Stimulated activated CD8-positive, alpha-beta memory T cell treated with anti-CD3 and anti-CD28 coated beads, Interleukin-15, amount 100 ng/mL, for 4 hours (primary cell): Measurements from ENCODE around the gene CORO2A.

ENCODE experiments used
- DNase-seq, 2 donors: peaks; one replicate each; pipeline ENCODE4 v3.0.0-alpha.2; 2020; ENCODE audit warnings: low read depth in 2 of 2

CORO2A gene

GRCh38 chr9:98192503-98193335, at the start of gene CORO2A:
TSS of gene CORO2A (minus strand) at chr9:98192637. CDS start at chr9:98157660, 34,977 bp downstream.
- DNase-seq: peak; percentile 40 to 54

DNA sequence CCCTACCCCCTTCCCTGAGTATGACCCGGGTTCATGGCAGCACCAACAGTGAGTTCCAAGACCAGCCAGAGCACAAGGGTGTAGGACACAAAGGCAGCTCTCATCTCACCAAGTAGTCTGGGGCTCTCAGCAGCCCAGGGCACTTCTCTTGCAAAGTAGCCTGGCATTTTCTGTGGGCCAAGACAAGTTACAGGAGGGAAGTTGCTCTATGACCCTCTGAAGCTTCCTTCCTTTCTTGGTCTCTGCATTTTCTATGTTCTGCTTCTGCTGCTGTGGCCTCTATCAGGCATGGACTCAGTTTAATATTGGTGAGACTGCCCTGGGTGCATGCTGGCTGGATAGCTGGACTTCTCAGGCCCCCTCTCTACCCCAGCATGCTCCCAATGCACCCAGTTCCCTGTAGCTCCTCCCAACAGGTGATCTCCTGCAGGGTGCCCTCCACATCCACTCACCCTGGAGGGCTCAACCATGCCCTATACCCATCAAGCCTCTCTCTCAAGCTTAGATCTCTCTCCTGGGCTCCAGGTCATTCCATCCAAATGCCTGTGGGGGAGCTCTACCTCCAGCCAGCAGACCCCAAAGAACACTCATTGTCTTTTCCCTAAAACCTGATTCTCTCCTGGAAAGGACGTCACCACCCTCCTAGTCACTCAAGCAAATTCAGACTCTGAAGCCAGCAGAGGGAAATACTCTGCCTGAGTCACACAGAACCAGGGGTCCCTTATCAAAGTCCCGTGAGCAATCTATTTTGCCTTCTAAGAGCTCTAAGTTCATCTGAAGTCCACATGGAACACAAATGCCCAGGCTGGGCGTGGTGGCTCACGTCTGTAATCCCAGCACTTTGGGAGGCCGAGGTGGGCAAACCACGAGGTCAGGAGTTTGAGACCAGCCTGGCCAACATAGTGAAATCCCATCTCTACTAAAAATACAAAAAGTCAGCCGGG, 49.2 kb upstream of the CORO2A start:
- no peak for DNase-seq

DNA sequence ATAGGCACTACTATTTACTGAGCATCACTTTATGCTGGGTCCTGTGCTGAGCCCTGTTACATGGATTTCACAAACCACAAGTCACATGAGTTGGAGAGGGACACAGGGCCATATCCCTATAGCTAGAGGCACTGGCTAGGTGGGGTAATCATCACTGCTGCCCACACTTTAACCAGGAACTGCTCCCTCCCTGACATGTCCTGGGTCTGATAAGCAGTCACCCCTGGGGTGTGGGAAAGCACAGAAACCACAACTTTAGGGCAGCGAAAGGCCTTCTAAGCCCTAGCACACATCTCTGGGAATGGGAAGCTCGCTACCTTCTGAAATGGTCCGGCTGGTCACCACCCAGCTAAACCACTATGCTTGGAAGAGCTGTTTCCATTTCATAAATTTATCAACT, 48.0 kb upstream of the CORO2A start:
- DNase-seq: no peak

GRCh38 chr9:98236901-98237487, 44.6 kb upstream of the CORO2A start:
- DNase-seq: no peak

DNA sequence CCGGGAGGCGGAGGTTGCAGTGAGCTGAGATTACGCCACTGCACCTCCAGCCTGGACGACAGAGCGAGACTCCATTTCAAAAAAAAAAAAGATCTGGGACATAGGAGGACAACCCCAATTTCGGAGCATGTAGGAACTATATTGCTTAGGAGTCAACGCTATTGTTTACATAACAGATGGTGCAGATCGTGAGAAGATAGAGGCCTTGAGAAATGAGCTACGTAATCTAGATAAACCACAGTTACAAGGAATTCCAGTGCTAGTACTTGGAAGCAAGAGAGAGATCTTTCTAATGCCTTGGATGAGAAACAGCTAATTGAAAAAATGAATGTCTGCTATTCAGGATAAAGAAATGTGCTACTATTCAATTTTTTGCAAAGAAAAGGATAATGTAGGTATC, 42.7 kb upstream of the CORO2A start:
- no peak for DNase-seq

DNA sequence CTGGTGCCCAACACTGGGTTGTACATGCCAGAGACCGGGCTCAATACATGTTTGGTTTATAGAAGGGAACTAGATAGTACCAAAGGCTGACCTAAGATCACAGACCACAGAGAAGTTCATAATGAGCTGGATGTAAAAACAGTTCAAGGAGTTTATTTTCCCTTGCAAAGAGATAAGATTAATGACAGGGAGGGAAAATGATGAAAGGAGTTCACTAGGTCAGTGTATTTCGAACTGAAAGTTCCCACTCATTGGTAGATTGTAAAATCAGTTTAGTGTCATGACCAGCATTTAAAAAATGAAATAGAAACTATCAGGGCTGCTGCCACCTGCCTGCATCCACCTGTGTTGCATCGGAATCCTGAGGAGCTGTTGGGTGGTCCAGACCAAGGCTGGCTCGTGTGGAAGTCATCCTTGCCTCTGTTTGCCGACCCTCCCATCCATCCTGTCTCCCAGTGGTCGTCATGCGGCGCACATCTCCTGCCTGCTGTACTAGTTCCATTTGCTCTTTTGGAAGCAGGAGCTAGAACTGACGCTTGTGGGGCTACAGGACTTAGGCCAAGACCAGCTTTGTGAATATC, 41.9 kb upstream of the CORO2A start:
- no peak for DNase-seq

DNA sequence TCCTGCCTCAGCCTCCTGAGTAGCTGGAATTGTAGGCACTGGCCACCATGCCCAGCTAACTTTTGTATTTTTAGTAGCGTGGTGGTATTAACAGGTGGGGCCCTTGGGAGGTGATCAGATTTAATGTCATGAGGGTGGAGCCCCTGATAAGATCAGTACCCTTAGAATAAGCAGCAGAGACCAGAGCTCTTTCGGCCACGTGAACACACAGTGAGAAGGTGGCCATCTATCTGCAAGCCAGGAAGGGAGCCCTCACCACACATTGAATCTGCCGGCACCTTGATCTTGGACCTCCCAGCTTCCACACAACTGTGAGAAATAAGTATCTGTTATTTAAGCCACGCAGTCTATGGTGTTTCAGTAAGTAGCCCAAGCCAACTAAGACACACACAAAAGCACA, 40.5 kb upstream of the CORO2A start:
- DNase-seq: no peak

GRCh38 chr9:98231770-98232478, 39.5 kb upstream of the CORO2A start:
- no peak for DNase-seq

DNA sequence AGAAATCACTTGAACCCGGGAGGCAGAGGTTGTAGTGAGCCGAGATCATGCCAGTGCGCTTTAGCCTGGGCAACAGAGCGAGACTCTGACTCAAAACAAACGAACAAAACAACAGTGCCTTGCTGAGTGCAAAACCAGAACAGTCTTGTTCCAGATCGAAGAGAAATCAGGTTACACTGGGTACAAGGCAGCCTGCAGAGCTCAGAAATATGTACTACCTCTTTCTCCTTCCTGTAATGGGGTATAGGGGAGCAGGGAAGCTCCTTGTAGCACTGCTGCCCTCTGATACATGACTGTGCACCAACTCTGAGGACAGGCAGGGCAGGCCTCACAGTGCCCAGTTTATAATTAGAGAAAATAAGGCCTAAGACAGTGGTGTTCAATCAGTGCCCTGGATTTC, 38.4 kb upstream of the CORO2A start:
- no peak for DNase-seq

DNA sequence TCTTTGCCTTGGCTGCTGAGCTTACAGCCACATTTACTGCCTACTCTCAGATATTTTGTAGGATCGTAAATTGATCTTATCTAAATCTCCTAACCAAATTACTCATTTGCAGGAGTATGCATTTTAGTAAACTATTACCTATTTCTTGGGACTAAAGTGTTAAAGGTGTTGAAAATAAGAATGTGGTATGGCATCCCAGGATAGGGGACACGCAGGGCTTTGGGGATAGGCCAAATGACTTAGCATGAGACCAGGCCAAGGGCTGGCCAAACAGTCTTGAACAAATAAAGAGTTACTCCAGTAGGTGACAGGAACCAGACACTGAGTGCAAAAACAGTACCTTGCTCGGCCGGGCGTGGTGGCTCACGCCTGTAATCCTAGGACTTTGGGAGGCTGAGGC, 37.9 kb upstream of the CORO2A start:
- DNase-seq: no peak

DNA sequence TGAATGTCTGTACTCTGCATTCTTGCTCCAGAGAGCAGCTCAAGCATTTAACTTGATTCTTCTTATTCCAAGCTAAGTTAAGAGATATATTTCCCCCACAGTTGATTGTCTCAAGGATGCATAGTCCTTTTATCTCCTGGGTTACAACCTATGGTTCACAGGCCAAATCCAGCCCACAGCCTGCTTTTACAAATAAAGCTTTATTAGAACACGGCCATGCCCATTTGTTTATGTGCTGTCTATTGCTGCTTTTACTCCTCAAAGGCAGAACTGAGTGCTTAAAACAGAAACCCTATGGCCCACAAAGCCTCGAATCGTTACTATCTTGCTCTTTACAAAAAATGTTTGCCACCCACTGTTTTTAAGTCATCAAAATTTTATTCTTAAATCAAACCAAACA, 37.2 kb upstream of the CORO2A start:
- no peak for DNase-seq

DNA sequence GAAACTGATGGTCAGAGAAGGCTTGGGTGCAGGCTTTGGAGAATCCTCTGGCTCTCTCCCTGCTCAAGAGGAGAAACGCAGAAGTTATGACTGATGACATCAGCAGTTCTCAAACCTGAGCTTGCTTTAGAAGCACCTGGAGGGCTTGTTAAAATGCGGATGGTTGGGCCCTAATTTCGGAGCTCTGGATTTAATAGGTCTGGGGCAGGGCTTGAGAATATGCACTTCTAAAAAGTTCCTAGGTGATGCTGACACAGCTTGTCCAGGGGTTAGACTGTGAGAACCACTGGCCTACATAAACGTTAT, 36.6 kb upstream of the CORO2A start:
- DNase-seq: no peak

- DNase-seq: no peak
These were observed 36.1 kb upstream of the CORO2A start for GRCh38 chr9:98228392-98229089.

GRCh38 chr9:98227883-98228282, 35.4 kb upstream of the CORO2A start:
- no peak for DNase-seq

- no peak for DNase-seq
These were observed 34.5 kb upstream of the CORO2A start for GRCh38 chr9:98226957-98227356.

GRCh38 chr9:98226516-98226915, 34.1 kb upstream of the CORO2A start:
- no peak for DNase-seq

DNA sequence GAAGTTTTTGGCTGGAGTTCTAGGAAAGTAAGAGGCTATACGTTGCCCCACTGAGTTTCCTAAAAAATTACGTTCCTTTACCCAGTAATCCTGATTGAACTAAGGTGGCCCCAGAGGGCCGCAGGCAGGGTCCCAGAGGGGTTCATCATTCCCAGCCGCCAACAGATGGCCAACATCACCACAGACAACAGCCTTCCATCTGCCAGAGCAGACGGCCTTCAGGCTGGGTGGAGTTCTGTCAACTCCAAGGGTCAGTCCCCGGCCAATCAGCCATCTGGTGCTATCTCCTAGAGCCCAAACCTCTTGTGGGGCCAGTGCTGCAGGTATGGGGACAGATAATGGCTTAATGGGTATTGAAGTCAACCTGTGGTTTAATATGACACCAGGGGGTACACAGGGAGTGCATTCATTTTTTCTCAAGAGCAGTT, 32.6 kb upstream of the CORO2A start:
- no peak for DNase-seq

DNA sequence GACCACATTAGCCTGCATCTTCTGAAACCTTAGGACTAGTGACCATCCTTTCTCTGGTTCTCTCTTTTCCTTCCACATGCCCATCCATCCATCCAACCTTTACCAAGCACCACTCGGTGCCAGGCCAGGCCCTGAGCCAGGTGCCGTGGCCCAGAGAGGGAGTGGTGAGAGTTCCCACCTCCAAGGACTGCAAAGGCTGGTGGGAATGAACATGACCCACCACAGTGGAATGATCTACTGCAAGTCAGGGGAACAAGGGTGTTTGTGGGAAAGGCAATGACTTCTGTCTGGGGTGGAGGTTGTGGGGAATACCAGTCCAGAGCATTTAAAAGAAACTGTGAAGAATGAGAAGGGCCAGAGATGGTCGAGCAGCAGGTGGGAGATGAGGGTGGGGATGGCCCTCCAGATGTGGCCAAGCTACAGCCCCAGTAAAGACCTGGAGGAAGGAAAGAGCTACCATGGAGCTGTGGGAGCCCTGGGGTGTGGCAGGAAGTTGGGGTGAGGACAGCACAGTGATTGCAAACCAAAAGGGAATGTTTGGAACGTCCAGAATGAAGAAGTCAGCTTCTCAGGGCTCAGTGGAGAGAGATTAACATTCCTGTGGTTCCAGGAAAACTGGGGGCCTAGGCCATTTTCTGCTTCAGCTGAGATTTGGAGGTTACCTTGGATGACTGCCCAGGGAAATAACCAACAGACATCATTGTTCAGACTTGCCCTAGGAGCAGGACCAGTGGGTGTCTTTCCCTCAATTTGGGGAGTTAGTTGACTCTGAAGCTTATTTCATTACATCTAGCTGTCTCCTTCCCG, 30.7 kb upstream of the CORO2A start:
- no peak for DNase-seq

DNA sequence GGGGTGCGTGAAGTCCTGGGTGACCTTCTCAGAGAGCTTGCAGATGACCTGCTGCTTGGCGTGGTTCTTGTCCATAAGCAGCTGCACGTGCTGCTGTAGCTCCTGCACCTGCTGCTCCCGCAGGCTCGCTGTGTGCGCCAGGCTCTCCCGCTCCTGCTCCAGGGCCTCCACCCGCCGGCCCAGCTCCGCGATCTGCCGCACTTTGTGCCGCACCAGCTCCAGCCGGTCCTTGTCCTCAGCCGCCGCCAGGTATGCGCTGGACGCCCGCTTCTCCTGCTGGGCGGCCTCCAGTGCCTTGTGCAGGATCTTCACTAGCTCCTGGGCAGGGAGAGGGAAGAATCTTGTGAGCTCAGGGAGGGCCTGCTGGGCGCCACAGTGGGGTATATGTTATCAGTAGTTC, 28.5 kb upstream of the CORO2A start:
- DNase-seq: no peak

DNA sequence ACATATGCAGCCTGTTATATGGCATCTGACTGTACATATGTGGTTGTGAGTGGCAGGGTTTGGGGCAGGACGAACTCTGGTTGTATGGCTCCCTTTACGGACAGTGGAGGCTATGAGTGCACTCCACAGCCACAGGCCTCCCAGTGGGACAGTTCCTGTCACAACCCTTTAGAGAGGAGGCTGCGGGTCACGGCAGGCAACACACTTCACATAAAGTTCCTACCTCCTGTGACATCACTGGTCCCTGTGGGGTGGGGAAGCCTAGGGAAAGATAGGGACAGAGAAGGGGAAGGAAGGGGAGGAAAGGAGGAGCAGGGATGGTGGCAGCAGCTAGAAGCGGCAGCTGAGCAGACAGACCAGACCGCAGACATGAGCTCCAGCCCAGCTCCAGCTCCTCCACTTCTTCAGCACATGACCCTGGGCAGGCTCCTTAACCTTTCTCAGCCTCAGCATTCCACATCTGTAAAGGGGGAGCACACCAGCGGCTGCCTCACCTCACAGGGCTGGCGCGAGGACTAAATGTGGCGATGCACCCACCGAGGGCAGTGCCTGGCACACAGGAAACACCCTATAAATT, 27.4 kb upstream of the CORO2A start:
- DNase-seq: no peak
